Right ventricle myocardium inferior (tissue), 1 donor: ENCODE results near the gene INS. TPM values are rescaled to one million over a fixed set of nuclear protein-coding genes. Genes with fewer than 3 reads are reported as not detected.

Experiments used
- ATAC-seq: fragments of 200-7000 bp; cut with Tn5 transposase; one replicate; pipeline ENCODE4 v1.9.1; 2020; ENCODE audit warnings: mild to moderate bottlenecking, moderate library complexity
- DNase-seq: peaks from one replicate; pipeline ENCODE4 v3.0.0; 2021; ENCODE audit errors: missing footprints
- intact Hi-C: fragments of 100-400 bp; cut with DNase I; formaldehyde crosslinking; loops from one replicate; pipeline ENCODE4 v1.11.0; 2022
- total RNA-seq: library from RNA; stranded (reverse); fragmentation: NEBNext Ultra II Directional; extraction: Animal tissue kit (Norgen Biotek cat#: 25700); gene quantifications from one replicate; pipeline ENCODE4 v1.2.1, GENCODE V29; 2021
- donor health status: DM: no; HTN: yes; CAD: no; lungs with severe emphysema.

Gene INS
- total RNA-seq, 1 donor from 2014 or later: not detected

- intact Hi-C loops: loop anchor here (5.0 kb wide), 1 partner anchor 257 kb away; no protein-coding TSS in a partner anchor
- ATAC-seq (no peak), DNase-seq (peak; percentile 48)
Observed at GRCh38 chr11:2139123-2139521, 21.9 kb downstream of the INS start, which contains the start of gene IGF2. Gene IGF2, minus strand, starts transcription at chr11:2139389. Its CDS starts 3,866 bp downstream, at chr11:2135523.

- ATAC-seq: no peak
- DNase-seq: peak; percentile 31
- intact Hi-C loops: loop anchor here (5.0 kb wide), 1 partner anchor 256 kb away; no protein-coding TSS in a partner anchor
Observed at GRCh38 chr11:2138431-2139122, 22.4 kb downstream of the INS start.

- DNase-seq (peak; percentile 57), ATAC-seq (no peak)
- intact Hi-C loops: loop anchor here (5.0 kb wide), 1 partner anchor 256 kb away; no protein-coding TSS in a partner anchor
Observed at GRCh38 chr11:2138068-2138430, 23.0 kb downstream of the INS start.

- intact Hi-C loops: loop anchor here (5.0 kb wide), 1 partner anchor 255 kb away; no protein-coding TSS in a partner anchor
- ATAC-seq: peak; percentile 62
- no peak for DNase-seq
Observed at GRCh38 chr11:2137202-2138067, 23.6 kb downstream of the INS start.

- intact Hi-C loops: loop anchor here (1.0 to 5.0 kb wide), 2 partner anchors 41 to 255 kb away; no protein-coding TSS in a partner anchor
- DNase-seq: no peak
- ATAC-seq: no peak
Observed at GRCh38 chr11:2136952-2137201, 24.1 kb downstream of the INS start.

- DNase-seq (no peak), ATAC-seq (no peak)
- intact Hi-C loops: loop anchor here (1.0 to 5.0 kb wide), 2 partner anchors 40 to 254 kb away; no protein-coding TSS in a partner anchor
Observed at GRCh38 chr11:2136209-2136951, 24.6 kb downstream of the INS start.

GRCh38 chr11:2135648-2136201 lies 25.3 kb downstream of the INS start:
- DNase-seq (no peak), ATAC-seq (no peak)
- intact Hi-C loops: loop anchor here (1.0 to 5.0 kb wide), 2 partner anchors 39 to 253 kb away; no protein-coding TSS in a partner anchor

GRCh38 chr11:2135018-2135569 lies 25.9 kb downstream of the INS start:
- intact Hi-C loops: loop anchor here (5.0 kb wide), 1 partner anchor 253 kb away; no protein-coding TSS in a partner anchor
- ATAC-seq: no peak
- no peak for DNase-seq

- DNase-seq: no peak
- intact Hi-C loops: loop anchor here (5.0 kb wide), 1 partner anchor 252 kb away; no protein-coding TSS in a partner anchor
- no peak for ATAC-seq
Observed at GRCh38 chr11:2134022-2135010, 26.7 kb downstream of the INS start.

- DNase-seq: no peak
- ATAC-seq: no peak
- intact Hi-C loops: no loop called here
Observed at GRCh38 chr11:2133241-2134021, 27.6 kb downstream of the INS start.

- intact Hi-C loops: no loop called here
Observed at GRCh38 chr11:2132874-2133240, 28.2 kb downstream of the INS start.

GRCh38 chr11:2132246-2132645 lies 28.8 kb downstream of the INS start:
- intact Hi-C loops: no loop called here
- no peak for ATAC-seq

More at GRCh38 chr11:2132874-2133240, 28.2 kb downstream of the INS start:
- ATAC-seq: no peak
- DNase-seq: no peak

GRCh38 chr11:2131371-2132236 lies 29.4 kb downstream of the INS start:
- ATAC-seq (no peak), DNase-seq (no peak)
- intact Hi-C loops: no loop called here

More at GRCh38 chr11:2132246-2132645, 28.8 kb downstream of the INS start:
- no peak for DNase-seq

- DNase-seq (no peak), ATAC-seq (no peak)
- intact Hi-C loops: no loop called here
Observed at GRCh38 chr11:2130881-2131352, 30.1 kb downstream of the INS start.

GRCh38 chr11:2129699-2130366 lies 31.2 kb downstream of the INS start:
- DNase-seq: no peak
- intact Hi-C loops: no loop called here

More at GRCh38 chr11:2129699-2130366, 31.2 kb downstream of the INS start:
- ATAC-seq: no peak
